NCI-H2171 treated with DMSO at 0.1 percent for 48 hours (cell line): ENCODE data around the gene IL24.

ENCODE experiments used
- DNase-seq: peaks from one replicate; lab custom pipeline; 2025; lab: John Stamatoyannopoulos, UW

IL24 gene

GRCh38 chr1:206953126-206953525, 55.9 kb downstream of the IL24 start:
- no peak for DNase-seq

- DNase-seq: no peak
These were observed 56.4 kb downstream of the IL24 start for GRCh38 chr1:206953626-206954025.
